Activated CD8-positive, alpha-beta memory T cell treated with anti-CD3 and anti-CD28 coated beads for 1 hour (primary cell): ENCODE results near the gene RHBDF2.

Experiments used
- DNase-seq, 2 donors: peaks; one replicate each; pipeline ENCODE4 v3.0.0-alpha.2; 2020; ENCODE audit warnings: low read depth in 1 of 2; ENCODE audit errors: extremely low read depth in 1 of 2

Gene RHBDF2

DNA sequence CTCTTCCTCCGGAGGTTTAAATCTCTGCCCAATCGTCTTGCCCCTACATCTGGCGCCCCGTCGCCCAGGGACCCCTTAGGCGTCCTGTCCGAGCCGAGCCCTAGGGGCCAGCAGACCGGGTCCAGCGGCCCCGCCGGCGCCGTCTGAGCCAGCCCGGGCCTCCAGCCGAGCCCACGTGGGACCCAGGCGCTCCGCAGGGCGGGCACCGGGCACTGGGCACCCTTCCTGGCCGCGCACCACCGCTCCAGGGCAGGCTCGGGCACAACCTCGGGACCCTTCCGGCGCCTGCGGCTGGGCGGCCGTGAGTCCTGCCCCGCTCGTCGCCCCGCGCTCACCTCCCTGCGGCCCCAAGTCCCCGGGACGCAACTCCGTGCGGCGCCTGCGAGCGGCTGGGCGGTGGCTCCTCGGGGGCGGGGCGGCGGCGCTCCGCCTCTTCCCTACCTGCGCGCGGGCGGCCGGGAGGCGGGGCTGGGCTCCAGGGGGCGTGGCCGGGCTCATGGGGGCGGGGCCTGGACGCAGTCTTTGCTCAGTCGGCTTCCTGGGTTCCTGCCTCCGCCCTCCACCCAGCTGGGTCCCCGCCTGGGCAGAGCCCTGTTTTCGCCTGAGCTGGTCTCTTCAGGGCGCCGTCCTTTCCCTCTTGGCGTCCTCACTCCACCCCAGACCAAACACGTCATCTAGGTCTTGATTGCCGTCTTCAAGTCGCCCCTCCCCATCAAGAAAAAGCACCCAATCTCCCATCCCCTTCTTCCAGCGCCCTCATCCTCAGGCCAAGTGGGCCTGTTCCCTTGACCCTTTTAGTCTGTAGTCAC, at the start of gene RHBDF2:
TSS of gene RHBDF2 (minus strand) at position 406 of the 809 bp plus-strand sequence. CDS start 19,899 bp downstream, outside the sequence.
- DNase-seq = peak; percentile 85 to 96

DNA sequence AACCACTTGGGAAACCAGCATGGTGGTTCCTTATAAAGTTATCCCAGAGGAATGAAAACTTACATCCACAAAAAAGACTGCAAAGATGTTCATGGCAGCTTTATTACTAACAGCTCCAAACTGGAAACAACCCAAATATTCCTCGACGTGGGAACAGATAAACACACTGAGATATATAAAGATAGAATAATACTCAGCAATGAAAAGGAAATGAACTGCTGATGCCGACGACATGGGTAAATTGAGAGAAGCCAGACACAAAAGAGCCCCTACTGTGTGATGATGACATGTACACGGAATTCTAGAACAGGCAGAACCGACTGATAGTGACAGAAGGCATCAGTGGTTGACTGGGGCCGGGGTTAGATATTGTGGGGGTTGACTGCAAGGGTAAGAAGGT, 48.3 kb upstream of the RHBDF2 start:
- DNase-seq = no peak

DNA sequence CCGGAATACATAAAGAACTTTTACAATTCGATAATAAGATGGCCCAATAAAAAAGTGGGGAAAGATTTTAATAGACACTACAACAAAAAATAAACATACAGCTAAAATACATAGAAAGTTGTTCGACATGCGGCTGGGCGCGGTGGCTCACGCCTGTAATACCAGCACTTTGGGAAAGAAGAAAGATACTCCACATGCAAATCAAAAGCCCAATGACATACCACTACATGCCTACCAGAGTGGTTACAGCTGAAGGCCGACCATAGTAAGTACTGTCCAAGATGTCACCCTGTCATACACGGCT, 47.9 kb upstream of the RHBDF2 start:
- DNase-seq = no peak

GRCh38 chr17:76548378-76549214, 47.4 kb upstream of the RHBDF2 start:
- DNase-seq = no peak

GRCh38 chr17:76547642-76548202, 46.5 kb upstream of the RHBDF2 start:
- no peak for DNase-seq

DNA sequence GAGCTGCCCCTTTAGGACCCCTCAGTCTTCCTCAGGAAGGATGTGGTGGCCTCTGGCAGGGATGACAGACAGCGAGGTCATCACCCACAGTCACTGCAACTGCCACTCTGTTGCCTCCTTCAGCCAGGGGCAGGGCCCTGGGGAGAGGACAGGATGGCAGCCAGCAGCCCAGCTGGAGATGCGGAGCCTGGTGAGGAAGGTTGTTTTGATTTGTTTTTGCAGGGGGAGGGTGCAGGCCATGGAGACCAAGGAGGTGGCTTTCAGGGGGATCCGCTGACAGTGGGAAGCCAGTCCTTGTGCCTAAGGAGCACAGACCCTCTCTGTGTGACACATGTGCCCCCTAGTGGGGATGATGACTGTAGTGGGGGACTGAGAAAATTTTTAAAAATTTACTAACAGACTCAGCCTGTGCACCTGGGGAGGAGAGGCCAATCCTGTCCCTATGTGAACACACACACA, 46.0 kb upstream of the RHBDF2 start:
- DNase-seq = peak; percentile 40 to 44

DNA sequence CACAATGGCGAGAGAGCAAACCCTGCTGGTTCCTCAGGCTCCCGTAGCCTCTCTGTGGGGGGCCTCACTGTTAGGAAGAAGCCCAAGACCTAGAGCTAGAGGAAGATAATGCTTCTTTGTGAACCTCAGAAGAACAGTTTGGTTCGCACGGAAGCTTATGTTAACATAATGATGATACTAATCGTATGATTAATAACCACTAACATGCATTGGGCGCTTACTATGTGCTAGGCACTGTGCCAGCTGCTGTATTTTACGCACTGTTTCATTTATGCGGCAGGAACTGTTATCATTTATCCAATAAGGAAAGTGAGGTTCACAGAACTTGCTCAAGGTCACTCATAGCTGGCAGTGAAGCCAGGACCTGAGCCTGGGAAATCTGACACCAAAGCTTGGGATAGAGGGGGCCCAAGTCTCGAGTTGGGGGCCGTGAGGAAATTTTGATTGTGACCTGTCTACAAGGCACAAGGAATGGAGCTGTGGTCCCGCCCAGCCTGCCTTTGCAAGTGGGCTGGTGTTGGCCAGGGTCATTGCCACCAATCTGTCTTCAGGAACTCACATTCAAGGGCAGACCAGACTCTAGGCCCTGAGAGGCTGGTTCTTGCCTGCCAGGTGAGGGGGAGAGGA, 45.4 kb upstream of the RHBDF2 start:
- DNase-seq = no peak

- DNase-seq = no peak
Measured at GRCh38 chr17:76545918-76546555, 44.8 kb upstream of the RHBDF2 start.

- no peak for DNase-seq
Measured at GRCh38 chr17:76544546-76545365, 43.5 kb upstream of the RHBDF2 start.

- no peak for DNase-seq
Measured at GRCh38 chr17:76543826-76544545, 42.8 kb upstream of the RHBDF2 start.

- DNase-seq = no peak
Measured at GRCh38 chr17:76543482-76543825, 42.2 kb upstream of the RHBDF2 start.

DNA sequence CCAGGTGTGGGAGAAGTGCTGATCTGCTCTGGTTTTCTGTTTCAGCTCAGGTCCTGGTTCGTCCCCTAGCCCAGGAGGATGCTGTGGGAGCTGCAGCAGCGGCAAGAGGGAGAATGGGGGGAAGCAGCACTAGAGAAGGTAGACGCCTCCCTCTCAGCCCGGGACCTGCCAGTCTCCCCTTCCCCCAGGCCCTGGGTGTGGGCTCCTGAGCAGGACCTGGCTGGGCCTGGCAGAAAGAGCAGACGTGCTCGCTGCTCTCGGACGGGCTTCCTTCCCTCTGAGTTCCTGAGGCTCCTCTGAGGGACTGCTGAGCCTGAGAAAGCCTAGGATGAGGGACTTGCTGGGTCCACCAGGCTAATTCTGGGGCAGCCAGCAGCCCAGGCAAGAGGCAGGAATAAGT, 41.8 kb upstream of the RHBDF2 start:
- DNase-seq = no peak

GRCh38 chr17:76542566-76542971, 41.3 kb upstream of the RHBDF2 start:
- DNase-seq = no peak

- no peak for DNase-seq
Measured at GRCh38 chr17:76541739-76542454, 40.7 kb upstream of the RHBDF2 start.

- DNase-seq = no peak
Measured at GRCh38 chr17:76540381-76541300, 39.4 kb upstream of the RHBDF2 start.

GRCh38 chr17:76539631-76540271, 38.5 kb upstream of the RHBDF2 start, which contains the start of gene PRCD:
PRCD (plus strand) TSS chr17:76540044; CDS start chr17:76540142, 98 bp downstream.
- no peak for DNase-seq

- no peak for DNase-seq
Measured at GRCh38 chr17:76538941-76539570, 37.8 kb upstream of the RHBDF2 start.
